Cerebellar cortex (tissue), 1 donor: ENCODE data around the gene SLC2A3.
"Not testable (repeated sequence)": the region's sequence is repeated elsewhere in the genome, so short reads cannot be mapped to it uniquely, and the experiment has no call there.

ENCODE experiments used
- DNase-seq: peaks from one replicate; pipeline ENCODE4 v3.0.0-alpha.2; 2015; ENCODE audit warnings: low spot score

The SLC2A3 gene

GRCh38 chr12:7951671-7952070 is 15.7 kb upstream of the SLC2A3 start:
- DNase-seq, result no peak

GRCh38 chr12:7950230-7950943 is 14.4 kb upstream of the SLC2A3 start:
- DNase-seq, result not testable (repeated sequence)

- DNase-seq, result no peak
Observed at GRCh38 chr12:7948589-7949260, 12.7 kb upstream of the SLC2A3 start.

- no peak for DNase-seq
Observed at GRCh38 chr12:7947011-7947410, 11.0 kb upstream of the SLC2A3 start.

GRCh38 chr12:7944760-7945159 is 8.8 kb upstream of the SLC2A3 start:
- not testable (repeated sequence) for DNase-seq

GRCh38 chr12:7940906-7941305 is 4.9 kb upstream of the SLC2A3 start:
- no peak for DNase-seq

GRCh38 chr12:7937833-7938506 is 2.0 kb upstream of the SLC2A3 start:
- no peak for DNase-seq

- no peak for DNase-seq
Observed at GRCh38 chr12:7934889-7935492, 996 bp downstream of the SLC2A3 start.

GRCh38 chr12:7934091-7934888 is 1.7 kb downstream of the SLC2A3 start:
- DNase-seq, result peak; percentile 49

GRCh38 chr12:7933255-7933726 is 2.7 kb downstream of the SLC2A3 start:
- DNase-seq, result peak; percentile 94

- DNase-seq, result not testable (repeated sequence)
Observed at GRCh38 chr12:7932599-7933240, 3.3 kb downstream of the SLC2A3 start.

- DNase-seq, result no peak
Observed at GRCh38 chr12:7929083-7929792, 6.7 kb downstream of the SLC2A3 start.

GRCh38 chr12:7927470-7927869 is 8.5 kb downstream of the SLC2A3 start:
- no peak for DNase-seq

- DNase-seq, result not testable (repeated sequence)
Observed at GRCh38 chr12:7926068-7926666, 9.8 kb downstream of the SLC2A3 start.

- no peak for DNase-seq
Observed at GRCh38 chr12:7923241-7924236, 12.4 kb downstream of the SLC2A3 start.

- not testable (repeated sequence) for DNase-seq
Observed at GRCh38 chr12:7921181-7921580, 14.8 kb downstream of the SLC2A3 start.

- DNase-seq, result not testable (repeated sequence)
Observed at GRCh38 chr12:7918268-7918590, 17.8 kb downstream of the SLC2A3 start.

GRCh38 chr12:7917392-7918267 is 18.4 kb downstream of the SLC2A3 start:
- no peak for DNase-seq
